HepG2 (cell line): ENCODE measurements around the gene TFDP2. TPM values are rescaled to one million over a fixed set of nuclear protein-coding genes. Genes with fewer than 3 reads are reported as not detected.

Experiments
- ATAC-seq: fragments of 200-7000 bp; cut with Tn5 transposase; 3 replicates; pipeline ENCODE4 v1.9.1; 2020; ENCODE audit warnings: mild to moderate bottlenecking, moderate library complexity
- BruUV-seq: library from RNA; stranded (reverse); fragments of 400-500 nt; replicated peaks from 2 replicates; lab custom pipeline; 2021; lab: Mats Ljungman, UMichigan
- CTCF ChIA-PET: fragments of 300-600 bp; formaldehyde crosslinking; extraction: SDS; loops from one replicate; lab custom pipeline; 2021; ENCODE audit warnings: low total read pairs, inconsistent platforms, low intra/inter-chr PET ratio; lab: Yijun Ruan, JAX
- POLR2A ChIA-PET: fragments of 350-600 bp; sonication (Branson Sonifier 250); formaldehyde crosslinking; loops from one replicate; lab custom pipeline; 2020; ENCODE audit warnings: antibody characterized with exemption, inconsistent platforms; lab: Yijun Ruan, JAX
- DNase-seq: peaks from one replicate; pipeline ENCODE4 v3.0.0-alpha.2; 2015; ENCODE audit warnings: low spot score
- FAIRE-seq: peaks from 3 replicates; lab custom pipeline; 2011; peaks lifted over from hg19 to GRCh38; lab: Jason Lieb, UNC
- H2AFZ ChIP-seq: one replicate; pipeline ENCODE4 v1.6.1; 2011; ENCODE audit warnings: low read length, inconsistent platforms
- H3K27ac ChIP-seq: fragments of 300-600 bp; 3 replicates; pipeline ENCODE4 v1.8.0; 2011; ENCODE audit warnings: mixed run types, mild to moderate bottlenecking, mixed read lengths, low read length, inconsistent platforms; ENCODE audit not compliant: insufficient read depth; ENCODE audit errors: extremely low read length
- H3K27me3 ChIP-seq, 2 experiments: fragments of 200-600 bp in 1 of 2; 2 replicates in 1 of 2; 3 replicates in 1 of 2; pipeline versions ENCODE4 v1.6.0 to v1.8.0; 2011; ENCODE audit warnings: low read length in 2 of 2, mild to moderate bottlenecking in 2 of 2, moderate library complexity in 2 of 2, inconsistent platforms in 1 of 2; ENCODE audit not compliant: insufficient read depth in 2 of 2, control insufficient read depth in 1 of 2
- H3K36me3 ChIP-seq, 2 experiments: fragments of 200-600 bp in 1 of 2; replicated peaks in 1 of 2; 2 replicates in 1 of 2; 3 replicates in 1 of 2; pipeline versions ENCODE4 v1.5.1 to v1.8.0; 2011; ENCODE audit warnings: low read length in 2 of 2, inconsistent platforms in 1 of 2; ENCODE audit not compliant: insufficient read depth in 2 of 2, control insufficient read depth in 1 of 2
- H3K4me1 ChIP-seq: 2 replicates; pipeline ENCODE4 v1.5.1; 2012; ENCODE audit warnings: low read length, inconsistent platforms; ENCODE audit not compliant: insufficient read depth
- H3K4me2 ChIP-seq: 2 replicates; pipeline ENCODE4 v1.6.0; 2011; ENCODE audit warnings: low read depth, low read length, inconsistent platforms
- H3K4me3 ChIP-seq, 3 experiments: fragments of 200-600 bp in 1 of 3; sonication (generic), shearing (Covaris generic) in 1 of 3; replicated peaks in 1 of 3; 2 replicates each; pipeline ENCODE4 v1.5.1; 2011 to 2016; ENCODE audit warnings: low read length in 3 of 3, inconsistent platforms in 2 of 3, low read depth in 2 of 3, mild to moderate bottlenecking in 2 of 3, control low read depth in 1 of 3, mixed read lengths in 1 of 3; ENCODE audit not compliant: insufficient read depth in 1 of 3
- H3K79me2 ChIP-seq: one replicate; pipeline ENCODE4 v1.6.1; 2011; ENCODE audit warnings: low read length, inconsistent platforms; ENCODE audit not compliant: insufficient read depth
- H3K9ac ChIP-seq: 2 replicates; pipeline ENCODE4 v1.6.0; 2011; ENCODE audit warnings: mild to moderate bottlenecking, low read depth, low read length, inconsistent platforms; ENCODE audit not compliant: insufficient read depth
- H3K9me3 ChIP-seq: 2 replicates; pipeline ENCODE4 v1.5.1; 2012; ENCODE audit warnings: mild to moderate bottlenecking, low read length
- H4K20me1 ChIP-seq: 2 replicates; pipeline ENCODE4 v1.6.0; 2011; ENCODE audit warnings: inconsistent platforms, mild to moderate bottlenecking, low read length, moderate library complexity; ENCODE audit not compliant: insufficient read depth
- CENPBD1 ChIP-seq: sonication (generic); formaldehyde crosslinking; IDR thresholded peaks from 2 replicates; pipeline ENCODE4 v1.8.0; 2022; ENCODE audit warnings: missing genetic modification reagents, low read depth, mild to moderate bottlenecking, borderline replicate concordance
- DMAP1 ChIP-seq: IDR thresholded peaks from 2 replicates; pipeline ENCODE4 v1.6.1; 2016
- FOXO4 ChIP-seq: sonication (generic); formaldehyde crosslinking; conservative IDR thresholded peaks from 2 replicates; pipeline ENCODE4 v1.8.1; 2023; ENCODE audit warnings: missing genetic modification reagents
- JUN ChIP-seq: sonication (generic); formaldehyde crosslinking; IDR thresholded peaks from 2 replicates; pipeline ENCODE4 v1.4.0; 2020; ENCODE audit warnings: mild to moderate bottlenecking, missing genetic modification reagents
- NBN ChIP-seq: fragments of 450-650 bp; conservative IDR thresholded peaks from 2 replicates; pipeline ENCODE4 v1.6.1; 2017
- NFE2L2 ChIP-seq: fragments of 150-350 bp; IDR thresholded peaks from 2 replicates; pipeline ENCODE4 v1.6.1; 2014; ENCODE audit warnings: low read length
- THAP9 ChIP-seq: sonication (generic); formaldehyde crosslinking; IDR thresholded peaks from 2 replicates; pipeline ENCODE4; 2020; ENCODE audit warnings: missing genetic modification reagents, mild to moderate bottlenecking, borderline replicate concordance
- ZNF629 ChIP-seq: sonication (generic); formaldehyde crosslinking; conservative IDR thresholded peaks from 2 replicates; pipeline ENCODE4 v1.5.0; 2020; ENCODE audit warnings: missing genetic modification reagents
- ZNF746 ChIP-seq: sonication (generic); formaldehyde crosslinking; IDR thresholded peaks from 2 replicates; pipeline ENCODE4 v1.8.0; 2022; ENCODE audit warnings: mild to moderate bottlenecking, missing genetic modification reagents
- ZSCAN9 ChIP-seq: IDR thresholded peaks from 2 replicates; pipeline ENCODE4 v1.6.1; 2016; ENCODE audit warnings: borderline replicate concordance
- WGBS: methylation state at CpG from one replicate; pipeline ENCODE4 v1.1.6; 2017; ENCODE audit warnings: low lambda C conversion rate; 5-methylcytosine and 5-hydroxymethylcytosine counted together
- in situ Hi-C: cut with HindIII; loops from 2 replicates; pipeline ENCODE4 v1.10.0; 2017; ENCODE audit warnings: low pct_unique_long_range_greater_than_20kb; ENCODE audit not compliant: extremely low pct_ligation_motif_present
- intact Hi-C: fragments of 100-400 bp; cut with micrococcal nuclease; formaldehyde crosslinking; loops from one replicate; pipeline ENCODE4 v1.10.0; 2022; ENCODE audit not compliant: unreplicated experiment
- polyA plus RNA-seq, 8 experiments: library from polyadenylated mRNA; depleted of rRNA in 3 of 8; stranded (reverse) in 7 of 8; unstranded in 1 of 8; fragments of >200 nt; fragmentation: Illumina TruSeq in 4 of 8; extraction: Trizol in 4 of 8; gene quantifications; 2 replicates each; pipeline versions ENCODE4 v1.2.1 to v1.2.3, GENCODE V29; 2011 to 2016; ENCODE audit warnings: low read depth in 4 of 8, missing spikeins in 1 of 8, mixed read lengths in 1 of 8; ENCODE audit not compliant: insufficient read depth in 1 of 8
- total RNA-seq, 5 experiments: library from RNA; depleted of rRNA; stranded (reverse); fragments of >200 nt; fragmentation: Illumina TruSeq; extraction: Trizol; gene quantifications; 2 replicates each; pipeline ENCODE4 v1.2.3, GENCODE V29; 2016; ENCODE audit warnings: low read depth in 1 of 5

Gene TFDP2
- total and polyA plus RNA-seq, 2 of the 13 experiments (the other 11 are each of a cell fraction or from before 2014, with no cell fraction given), result 17.9 to 37.4 TPM

- POLR2A ChIA-PET, result no interaction called here
- H3K9me3 ChIP-seq, result no peaks in the 10 kb centered on the region
- H4K20me1 ChIP-seq, result peaks cover 10% of the 10 kb centered on the region; the same call in 1 of the 2 replicates
- DNase-seq (no peak), ATAC-seq (no peak), FAIRE-seq (no peak)
- in situ Hi-C loops (no loop called here), intact Hi-C loops (no loop called here)
- no peak overlapping the region for H3K27ac ChIP-seq
- no peak overlapping the region for H2AFZ ChIP-seq
- CTCF ChIA-PET, result no interaction called here
- peaks cover 25% of the 10 kb centered on the region for H3K4me1 ChIP-seq
- H3K79me2 ChIP-seq, result peaks cover 4% of the 10 kb centered on the region
- H3K36me3 ChIP-seq, result no peaks in the 10 kb centered on the region
- H3K4me3 ChIP-seq, result no peak overlapping the region
- no peak overlapping the region for H3K9ac ChIP-seq
- 96% methylated on average over 1 of the region's 1 CpG for WGBS
- no peak for TF ChIP-seq FOXO4 (CRISPR knock-in tag)
- no peak for TF ChIP-seq THAP9 (CRISPR knock-in tag)
- no peak for TF ChIP-seq JUN (CRISPR knock-in tag)
- no peak for TF ChIP-seq ZNF629 (CRISPR knock-in tag)
- no peak for TF ChIP-seq CENPBD1 (CRISPR knock-in tag)
- no peak for TF ChIP-seq NBN
- TF ChIP-seq NFE2L2, result no peak
- no peak for TF ChIP-seq DMAP1 (CRISPR knock-in tag)
- TF ChIP-seq ZNF746 (CRISPR knock-in tag), result no peak
- no peak for TF ChIP-seq ZSCAN9
- no peak overlapping the region for H3K4me2 ChIP-seq
- H3K27me3 ChIP-seq, result no peaks in the 10 kb centered on the region
- BruUV-seq, result no TSS peak
These were observed 36.7 kb downstream of the TFDP2 start for GRCh38 chr3:142112601-142113000.
